ENCODE results near the gene RELN.

Gene RELN

GRCh38 chr7:103598326-103598905, 391.0 kb downstream of the RELN start:
- no peaks in the 10 kb centered on the region for H3K4me1 ChIP-seq (ENCODE audit: control insufficient read depth, low read depth, low read length)
- H3K4me3 ChIP-seq (ENCODE audit: low read length): no peak overlapping the region
- no peak overlapping the region for H3K27ac ChIP-seq (ENCODE audit: low read length)
- no peaks in the 10 kb centered on the region for H3K9me3 ChIP-seq (ENCODE audit: control insufficient read depth, low read depth, low read length)
- H3K27me3 ChIP-seq (ENCODE audit: control insufficient read depth, insufficient read depth, low read length): no peaks in the 10 kb centered on the region
- no peak overlapping the region for H3K9ac ChIP-seq (ENCODE audit: low read length)
- no peaks in the 10 kb centered on the region for H3K36me3 ChIP-seq (ENCODE audit: control insufficient read depth, low read depth, low read length)

GRCh38 chr7:103597606-103598005, 391.9 kb downstream of the RELN start:
- Histone ChIP-seq H3K36me3 (ENCODE audit: control insufficient read depth, low read depth, low read length) (no peaks in the 10 kb centered on the region), H3K27ac (ENCODE audit: low read length) (no peak overlapping the region), H3K4me3 (ENCODE audit: low read length) (no peak overlapping the region), H3K9ac (ENCODE audit: low read length) (no peak overlapping the region), H3K4me1 (ENCODE audit: control insufficient read depth, low read depth, low read length) (no peaks in the 10 kb centered on the region), H3K9me3 (ENCODE audit: control insufficient read depth, low read depth, low read length) (no peaks in the 10 kb centered on the region), H3K27me3 (ENCODE audit: control insufficient read depth, insufficient read depth, low read length) (no peaks in the 10 kb centered on the region)

- Histone ChIP-seq H3K27me3 (ENCODE audit: control insufficient read depth, insufficient read depth, low read length) (no peaks in the 10 kb centered on the region), H3K4me3 (ENCODE audit: low read length) (no peak overlapping the region), H3K4me1 (ENCODE audit: control insufficient read depth, low read depth, low read length) (no peaks in the 10 kb centered on the region), H3K27ac (ENCODE audit: low read length) (no peak overlapping the region), H3K9ac (ENCODE audit: low read length) (no peak overlapping the region), H3K9me3 (ENCODE audit: control insufficient read depth, low read depth, low read length) (no peaks in the 10 kb centered on the region), H3K36me3 (ENCODE audit: control insufficient read depth, low read depth, low read length) (no peaks in the 10 kb centered on the region)
Measured at GRCh38 chr7:103594186-103594585, 395.3 kb downstream of the RELN start.

GRCh38 chr7:103593691-103594090, 395.8 kb downstream of the RELN start:
- no peaks in the 10 kb centered on the region for H3K9me3 ChIP-seq (ENCODE audit: control insufficient read depth, low read depth, low read length)
- H3K27ac ChIP-seq (ENCODE audit: low read length): no peak overlapping the region
- no peaks in the 10 kb centered on the region for H3K4me1 ChIP-seq (ENCODE audit: control insufficient read depth, low read depth, low read length)
- no peaks in the 10 kb centered on the region for H3K36me3 ChIP-seq (ENCODE audit: control insufficient read depth, low read depth, low read length)
- no peak overlapping the region for H3K9ac ChIP-seq (ENCODE audit: low read length)
- no peak overlapping the region for H3K4me3 ChIP-seq (ENCODE audit: low read length)
- H3K27me3 ChIP-seq (ENCODE audit: control insufficient read depth, insufficient read depth, low read length): no peaks in the 10 kb centered on the region

GRCh38 chr7:103592844-103593243, 396.6 kb downstream of the RELN start:
- H3K9ac ChIP-seq (ENCODE audit: low read length): no peak overlapping the region
- H3K4me1 ChIP-seq (ENCODE audit: control insufficient read depth, low read depth, low read length): no peaks in the 10 kb centered on the region
- H3K4me3 ChIP-seq (ENCODE audit: low read length): no peak overlapping the region
- H3K36me3 ChIP-seq (ENCODE audit: control insufficient read depth, low read depth, low read length): no peaks in the 10 kb centered on the region
- H3K27ac ChIP-seq (ENCODE audit: low read length): no peak overlapping the region
- H3K9me3 ChIP-seq (ENCODE audit: control insufficient read depth, low read depth, low read length): no peaks in the 10 kb centered on the region
- no peaks in the 10 kb centered on the region for H3K27me3 ChIP-seq (ENCODE audit: control insufficient read depth, insufficient read depth, low read length)

GRCh38 chr7:103592187-103592586, 397.3 kb downstream of the RELN start:
- H3K27me3 ChIP-seq (ENCODE audit: control insufficient read depth, insufficient read depth, low read length): no peaks in the 10 kb centered on the region
- no peak overlapping the region for H3K9ac ChIP-seq (ENCODE audit: low read length)
- no peak overlapping the region for H3K4me3 ChIP-seq (ENCODE audit: low read length)
- H3K36me3 ChIP-seq (ENCODE audit: control insufficient read depth, low read depth, low read length): no peaks in the 10 kb centered on the region
- no peaks in the 10 kb centered on the region for H3K9me3 ChIP-seq (ENCODE audit: control insufficient read depth, low read depth, low read length)
- no peak overlapping the region for H3K27ac ChIP-seq (ENCODE audit: low read length)
- no peaks in the 10 kb centered on the region for H3K4me1 ChIP-seq (ENCODE audit: control insufficient read depth, low read depth, low read length)

GRCh38 chr7:103580031-103580430, 409.4 kb downstream of the RELN start:
- H3K4me3 ChIP-seq (ENCODE audit: low read length): no peak overlapping the region
- H3K36me3 ChIP-seq (ENCODE audit: control insufficient read depth, low read depth, low read length): no peaks in the 10 kb centered on the region
- H3K27me3 ChIP-seq (ENCODE audit: control insufficient read depth, insufficient read depth, low read length): no peaks in the 10 kb centered on the region
- no peaks in the 10 kb centered on the region for H3K9me3 ChIP-seq (ENCODE audit: control insufficient read depth, low read depth, low read length)
- no peak overlapping the region for H3K9ac ChIP-seq (ENCODE audit: low read length)
- H3K27ac ChIP-seq (ENCODE audit: low read length): no peak overlapping the region
- H3K4me1 ChIP-seq (ENCODE audit: control insufficient read depth, low read depth, low read length): no peaks in the 10 kb centered on the region

GRCh38 chr7:103577059-103577458, 412.4 kb downstream of the RELN start:
- Histone ChIP-seq H3K27me3 (ENCODE audit: control insufficient read depth, insufficient read depth, low read length) (no peaks in the 10 kb centered on the region), H3K27ac (ENCODE audit: low read length) (no peak overlapping the region), H3K9ac (ENCODE audit: low read length) (no peak overlapping the region), H3K4me3 (ENCODE audit: low read length) (no peak overlapping the region), H3K4me1 (ENCODE audit: control insufficient read depth, low read depth, low read length) (no peaks in the 10 kb centered on the region), H3K9me3 (ENCODE audit: control insufficient read depth, low read depth, low read length) (no peaks in the 10 kb centered on the region), H3K36me3 (ENCODE audit: control insufficient read depth, low read depth, low read length) (no peaks in the 10 kb centered on the region)

- Histone ChIP-seq H3K27me3 (ENCODE audit: control insufficient read depth, insufficient read depth, low read length) (no peaks in the 10 kb centered on the region), H3K9ac (ENCODE audit: low read length) (no peak overlapping the region), H3K9me3 (ENCODE audit: control insufficient read depth, low read depth, low read length) (no peaks in the 10 kb centered on the region), H3K4me3 (ENCODE audit: low read length) (no peak overlapping the region), H3K4me1 (ENCODE audit: control insufficient read depth, low read depth, low read length) (no peaks in the 10 kb centered on the region), H3K27ac (ENCODE audit: low read length) (no peak overlapping the region), H3K36me3 (ENCODE audit: control insufficient read depth, low read depth, low read length) (no peaks in the 10 kb centered on the region)
Measured at GRCh38 chr7:103576641-103577040, 412.8 kb downstream of the RELN start.

- Histone ChIP-seq H3K36me3 (ENCODE audit: control insufficient read depth, low read depth, low read length) (no peaks in the 10 kb centered on the region), H3K27ac (ENCODE audit: low read length) (no peak overlapping the region), H3K9me3 (ENCODE audit: control insufficient read depth, low read depth, low read length) (no peaks in the 10 kb centered on the region), H3K4me1 (ENCODE audit: control insufficient read depth, low read depth, low read length) (no peaks in the 10 kb centered on the region), H3K27me3 (ENCODE audit: control insufficient read depth, insufficient read depth, low read length) (no peaks in the 10 kb centered on the region), H3K4me3 (ENCODE audit: low read length) (no peak overlapping the region), H3K9ac (ENCODE audit: low read length) (no peak overlapping the region)
Measured at GRCh38 chr7:103574576-103574975, 414.9 kb downstream of the RELN start.

GRCh38 chr7:103573479-103574058, 415.9 kb downstream of the RELN start:
- Histone ChIP-seq H3K27me3 (ENCODE audit: control insufficient read depth, insufficient read depth, low read length) (no peaks in the 10 kb centered on the region), H3K36me3 (ENCODE audit: control insufficient read depth, low read depth, low read length) (no peaks in the 10 kb centered on the region), H3K9me3 (ENCODE audit: control insufficient read depth, low read depth, low read length) (no peaks in the 10 kb centered on the region), H3K27ac (ENCODE audit: low read length) (no peak overlapping the region), H3K4me3 (ENCODE audit: low read length) (no peak overlapping the region), H3K4me1 (ENCODE audit: control insufficient read depth, low read depth, low read length) (no peaks in the 10 kb centered on the region), H3K9ac (ENCODE audit: low read length) (no peak overlapping the region)

GRCh38 chr7:103571586-103571985, 417.9 kb downstream of the RELN start:
- no peaks in the 10 kb centered on the region for H3K4me1 ChIP-seq (ENCODE audit: control insufficient read depth, low read depth, low read length)

More at GRCh38 chr7:103571586-103571985, 417.9 kb downstream of the RELN start:
- Histone ChIP-seq H3K9me3 (ENCODE audit: control insufficient read depth, low read depth, low read length) (no peaks in the 10 kb centered on the region), H3K27me3 (ENCODE audit: control insufficient read depth, insufficient read depth, low read length) (no peaks in the 10 kb centered on the region), H3K36me3 (ENCODE audit: control insufficient read depth, low read depth, low read length) (no peaks in the 10 kb centered on the region), H3K9ac (ENCODE audit: low read length) (no peak overlapping the region), H3K27ac (ENCODE audit: low read length) (no peak overlapping the region), H3K4me3 (ENCODE audit: low read length) (no peak overlapping the region)

Data from iPS-18a (cell line).